HG02763 (cell line): ENCODE data around the gene TPM2.

Source experiments
- ATAC-seq: cut with Tn5 transposase; IDR thresholded peaks from one replicate; pipeline ENCODE4 v1.9.1; 2021; ENCODE audit warnings: mild to moderate bottlenecking, moderate library complexity; ENCODE audit not compliant: unreplicated experiment

TPM2 gene

DNA sequence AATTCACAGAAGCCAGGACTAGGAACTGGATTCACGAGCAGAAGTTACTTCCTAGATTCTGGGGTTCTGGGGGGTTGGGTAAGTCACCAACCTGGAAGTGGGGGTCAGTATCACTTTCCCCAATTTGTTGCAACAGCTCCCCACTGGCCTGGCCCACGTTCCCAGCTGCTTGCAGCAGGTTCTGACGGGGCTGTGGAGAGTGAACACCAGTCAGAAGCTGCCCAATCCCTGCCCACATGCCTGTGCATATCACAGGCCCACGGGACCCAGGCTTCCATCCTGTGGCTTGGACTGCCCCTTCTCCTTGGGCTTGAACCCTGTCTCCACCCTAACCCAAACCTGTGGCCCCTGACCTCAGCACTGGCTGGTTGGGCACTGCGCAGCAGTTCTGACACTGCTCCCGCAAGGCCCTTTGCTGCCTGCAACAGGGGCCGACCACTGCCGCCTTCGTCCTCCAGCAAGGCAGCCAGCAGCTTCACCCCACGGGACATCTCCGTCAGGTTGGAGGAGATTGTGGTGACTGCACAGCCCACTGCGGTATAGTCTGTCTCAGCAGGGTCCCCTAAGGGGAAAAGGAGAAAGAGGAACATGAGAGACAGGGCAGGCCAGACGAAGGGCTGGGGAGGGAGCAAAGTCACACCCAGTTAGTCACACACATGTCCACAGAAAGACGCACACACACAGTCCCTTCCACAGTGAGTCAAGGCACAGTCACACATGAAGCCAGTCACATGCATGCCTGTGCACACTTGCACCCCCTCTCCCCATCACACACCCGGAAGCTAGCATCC, 29.2 kb upstream of the TPM2 start:
- ATAC-seq, result no peak

DNA sequence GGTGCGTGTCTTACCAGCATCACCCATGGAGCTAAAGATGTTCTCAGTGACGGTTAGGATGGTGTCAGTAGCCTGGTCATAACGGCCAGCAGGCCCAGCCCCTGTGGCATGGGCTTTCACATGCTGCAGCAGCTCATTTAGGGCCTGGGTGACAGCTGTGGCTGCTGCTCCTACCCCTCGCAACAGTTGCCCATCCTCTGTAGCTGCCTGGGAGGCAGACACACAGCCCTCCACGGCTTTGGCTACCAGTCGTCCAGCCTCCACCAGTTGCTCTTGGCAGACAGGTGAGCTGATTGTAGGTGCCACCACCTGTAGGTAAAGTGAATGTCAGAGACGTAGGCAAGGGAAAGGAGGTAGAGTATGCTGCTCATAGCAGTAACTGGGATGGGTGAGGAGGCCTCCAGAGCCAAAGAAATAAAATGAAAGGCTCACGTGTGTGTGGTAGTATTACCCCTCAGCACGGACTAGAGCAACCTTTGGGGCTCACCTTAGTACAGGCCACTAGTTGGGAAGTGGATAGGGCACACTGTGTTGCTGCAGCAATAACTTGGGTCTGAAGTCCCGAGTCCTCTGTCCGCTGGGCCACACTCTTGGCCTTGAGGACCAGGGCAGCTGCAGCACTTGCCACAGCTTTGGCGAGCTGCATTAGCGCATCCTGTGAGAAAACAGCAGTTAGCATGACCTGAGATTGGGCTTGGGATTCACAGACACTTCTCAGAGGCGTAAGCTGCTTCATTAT, 27.6 kb upstream of the TPM2 start:
- ATAC-seq, result no peak

DNA sequence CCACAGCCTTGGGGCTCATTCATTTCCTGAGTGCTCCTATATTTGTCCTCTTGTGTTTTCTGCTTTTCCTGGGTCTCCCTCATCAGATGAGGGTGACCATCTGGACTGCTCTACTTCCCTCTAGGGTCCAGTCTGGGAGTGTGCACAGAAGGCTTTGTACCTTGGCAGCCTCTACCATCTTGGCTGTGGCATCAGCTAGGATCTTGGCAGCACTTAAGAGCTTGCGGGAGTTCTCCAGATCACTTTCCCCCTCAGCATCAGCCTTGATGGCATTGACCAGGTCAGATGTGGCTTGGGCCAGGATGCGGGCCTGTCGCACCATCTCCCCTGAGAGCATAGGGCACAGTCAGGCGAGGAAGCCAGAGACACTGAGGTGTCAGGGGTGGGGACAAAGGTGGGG, 26.5 kb upstream of the TPM2 start:
- ATAC-seq, result no peak

DNA sequence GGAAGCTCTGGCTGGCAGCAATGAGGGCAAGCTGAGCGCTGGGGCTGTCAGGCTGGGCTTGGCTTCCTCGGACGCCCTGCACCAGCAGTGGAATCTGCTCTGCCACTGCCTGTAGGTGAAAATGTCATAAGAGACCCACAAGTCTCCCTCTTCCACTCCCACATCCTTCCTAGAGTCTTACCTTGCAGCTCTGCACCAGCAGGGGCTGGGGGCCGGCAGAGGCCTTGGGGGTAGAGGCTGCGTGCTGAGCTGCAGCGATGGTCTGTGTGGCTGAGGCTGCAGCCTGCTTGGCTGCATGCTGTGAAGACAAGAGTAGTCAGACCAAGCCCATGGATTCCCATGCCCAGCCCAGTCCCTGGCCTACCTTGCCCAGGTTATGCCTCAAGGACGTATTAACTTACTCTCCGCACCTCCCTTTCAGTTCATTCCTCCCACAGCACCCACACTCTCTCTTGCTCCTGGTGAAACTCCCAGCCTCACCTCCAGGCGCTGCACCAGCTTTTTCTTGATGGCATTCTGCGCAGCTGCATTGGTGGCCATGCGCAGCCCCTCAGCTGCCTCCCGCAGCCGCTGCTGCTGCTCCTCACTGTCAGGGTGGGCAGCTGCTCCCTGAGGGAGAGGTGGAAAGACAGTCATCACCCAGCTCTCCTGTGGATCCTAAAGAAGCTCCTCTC, 25.0 kb upstream of the TPM2 start:
- no peak for ATAC-seq

DNA sequence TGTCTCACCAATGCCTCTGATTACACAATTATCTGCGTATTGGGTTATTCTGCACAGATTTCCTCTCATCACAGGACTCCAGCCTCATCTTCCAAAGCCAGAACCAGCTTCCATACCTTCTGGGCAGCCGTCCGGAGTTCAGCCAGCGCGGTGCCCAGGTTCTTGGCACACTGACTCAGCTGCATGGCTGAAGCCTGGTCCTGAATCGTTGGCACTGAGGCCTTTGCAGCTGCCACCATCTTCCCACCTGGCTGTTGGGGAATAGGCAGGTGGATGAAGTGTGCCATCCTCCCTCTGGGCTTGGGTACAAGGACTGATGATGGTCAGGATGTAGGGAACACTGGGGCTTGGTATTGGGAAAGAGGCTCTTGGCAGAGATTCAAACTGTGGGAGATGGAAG, 24.4 kb upstream of the TPM2 start:
- no peak for ATAC-seq

DNA sequence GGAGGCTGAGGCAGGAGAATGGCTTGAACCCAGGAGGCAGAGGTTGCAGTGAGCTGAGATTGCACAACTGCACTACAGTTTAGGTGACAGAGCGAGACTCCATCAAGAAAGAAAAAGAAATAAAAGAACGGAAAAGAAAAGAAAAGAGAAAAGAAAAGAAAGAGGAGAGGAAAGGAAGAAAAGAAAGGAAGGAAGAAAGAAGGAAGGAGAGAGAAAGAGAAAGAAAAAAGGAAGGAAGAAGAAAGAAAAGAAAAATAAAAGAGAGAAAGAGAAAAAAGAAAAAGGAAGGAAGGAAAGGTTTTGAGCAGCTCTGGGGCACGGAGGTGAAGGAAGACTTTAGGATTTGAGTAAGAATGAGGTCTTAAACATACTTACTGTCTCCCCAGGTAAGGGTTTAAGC, 23.9 kb upstream of the TPM2 start:
- no peak for ATAC-seq

DNA sequence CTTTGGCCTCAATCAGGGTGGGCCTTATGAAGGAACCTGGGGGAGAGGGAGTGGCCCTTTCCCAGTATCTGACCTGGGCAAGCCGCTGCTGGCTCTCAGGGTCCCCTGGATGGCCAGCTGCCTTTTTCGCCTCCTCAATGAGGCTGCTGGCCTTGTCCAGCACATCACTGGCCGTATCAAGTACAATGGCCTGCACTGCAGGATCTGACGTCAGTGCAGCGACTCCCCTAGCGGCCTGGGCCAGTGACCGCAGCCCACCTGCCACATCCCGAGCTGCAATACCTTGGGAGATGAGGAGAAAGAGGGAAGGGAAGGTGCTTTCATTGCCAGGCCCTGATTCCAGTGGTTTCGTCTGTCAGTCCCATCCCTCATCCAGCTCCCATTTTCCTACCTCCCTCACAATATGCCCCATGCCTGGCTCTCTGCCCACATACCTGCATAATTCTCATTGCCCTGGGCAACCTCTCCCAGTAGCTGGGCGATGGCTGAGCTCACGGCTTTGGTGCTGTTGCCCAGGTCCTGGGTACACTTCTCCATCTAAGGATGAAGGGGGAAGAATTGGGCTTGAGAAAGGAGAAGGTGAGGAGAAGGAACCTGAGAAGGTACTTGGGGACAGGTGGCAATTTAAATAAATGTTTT, 23.2 kb upstream of the TPM2 start:
- no peak for ATAC-seq

DNA sequence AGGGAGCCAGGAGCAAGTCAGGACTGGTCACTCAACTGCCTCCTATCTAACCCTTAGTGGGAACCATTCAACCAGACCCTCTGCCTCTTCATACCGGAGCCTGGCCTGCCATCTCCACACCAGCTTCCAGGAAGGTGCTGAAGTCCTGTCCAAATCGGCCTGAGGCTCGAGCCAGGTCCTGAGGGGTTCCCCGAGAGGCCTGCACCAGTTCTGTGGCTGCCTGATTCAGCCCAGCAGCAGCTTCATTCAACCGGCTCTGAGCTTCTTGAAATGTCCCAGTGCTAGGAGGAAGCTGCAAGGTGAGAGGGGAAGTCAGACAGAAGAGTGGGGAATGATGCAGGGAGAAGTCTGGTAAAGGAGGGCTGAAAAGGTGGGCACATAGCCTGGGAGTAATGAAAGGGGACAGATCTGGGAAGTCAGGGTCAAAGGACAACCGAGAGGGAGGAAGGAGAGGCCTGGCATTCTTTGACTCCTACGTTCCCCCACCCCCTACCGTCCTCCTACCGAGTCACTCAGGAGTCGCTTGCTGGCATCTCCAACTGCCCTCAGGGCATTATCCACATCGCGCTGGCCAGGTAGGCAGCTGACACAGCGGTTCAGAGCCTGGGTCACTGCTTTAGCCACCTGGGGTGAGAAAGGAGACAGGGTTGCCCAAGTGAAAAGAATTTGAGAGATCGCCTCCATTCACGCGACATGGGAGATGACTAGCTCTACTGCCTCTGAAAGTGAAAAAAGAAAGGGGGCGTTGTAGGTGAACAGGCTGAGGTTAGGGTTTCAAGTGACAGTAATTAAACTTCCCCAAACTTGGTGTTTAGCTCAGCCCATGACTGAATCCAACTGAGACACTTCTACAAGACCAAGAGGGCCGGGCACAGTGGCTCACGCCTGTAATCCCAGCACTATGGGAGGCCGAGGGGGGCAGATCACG, 22.0 kb upstream of the TPM2 start:
- no peak for ATAC-seq

DNA sequence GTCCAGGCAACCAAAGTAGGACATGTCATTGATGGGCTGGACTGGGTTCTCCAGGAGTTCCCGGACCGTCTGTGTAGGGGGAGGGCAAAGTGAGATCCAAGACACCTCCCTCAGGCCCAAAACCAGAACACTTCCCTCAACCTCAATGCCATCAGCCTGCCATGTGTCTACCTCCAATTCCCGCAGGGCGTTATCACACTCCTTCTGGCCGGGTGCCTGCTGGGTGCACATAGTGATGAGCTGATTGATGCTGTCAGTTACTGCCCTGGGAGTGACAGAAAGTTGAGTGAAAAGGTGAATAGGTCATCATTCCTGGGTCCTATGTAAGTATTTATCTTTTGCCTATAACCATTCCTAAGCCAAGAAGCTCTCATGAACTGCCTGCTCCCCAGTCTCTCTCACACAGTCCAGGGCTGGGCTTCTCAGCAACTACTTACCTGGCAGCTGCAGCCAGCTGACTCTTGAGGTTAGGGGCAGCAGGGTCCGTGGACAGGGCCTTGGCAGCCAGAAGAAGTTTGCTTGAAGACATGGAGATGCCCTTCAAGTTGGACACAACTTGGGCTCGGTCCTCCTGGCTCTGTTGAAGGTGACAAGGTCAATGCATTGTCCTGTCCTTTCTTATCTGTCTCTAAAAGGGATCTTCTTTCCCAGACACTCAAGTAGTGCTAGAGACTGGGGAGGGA, 21.2 kb upstream of the TPM2 start:
- no peak for ATAC-seq

DNA sequence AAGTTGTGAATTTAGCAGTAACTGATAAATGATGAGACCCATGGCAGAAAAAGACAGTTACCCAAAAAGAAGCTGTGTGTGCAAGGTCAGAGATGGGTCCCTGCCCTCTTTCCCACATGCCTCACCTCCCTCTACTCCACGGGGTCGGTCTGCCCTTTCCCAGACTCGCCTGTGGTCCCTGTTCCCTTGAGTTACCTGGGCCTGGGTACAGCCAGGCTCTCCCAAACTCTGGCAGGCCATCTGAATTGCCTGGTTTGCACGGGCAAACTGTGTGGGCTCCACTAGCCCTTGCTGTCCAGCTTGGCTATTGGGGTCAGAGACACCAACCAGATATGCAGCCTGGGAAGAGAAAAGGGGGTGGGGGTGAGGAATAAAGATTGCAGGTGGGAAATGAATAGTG, 18.4 kb upstream of the TPM2 start:
- ATAC-seq, result no peak

DNA sequence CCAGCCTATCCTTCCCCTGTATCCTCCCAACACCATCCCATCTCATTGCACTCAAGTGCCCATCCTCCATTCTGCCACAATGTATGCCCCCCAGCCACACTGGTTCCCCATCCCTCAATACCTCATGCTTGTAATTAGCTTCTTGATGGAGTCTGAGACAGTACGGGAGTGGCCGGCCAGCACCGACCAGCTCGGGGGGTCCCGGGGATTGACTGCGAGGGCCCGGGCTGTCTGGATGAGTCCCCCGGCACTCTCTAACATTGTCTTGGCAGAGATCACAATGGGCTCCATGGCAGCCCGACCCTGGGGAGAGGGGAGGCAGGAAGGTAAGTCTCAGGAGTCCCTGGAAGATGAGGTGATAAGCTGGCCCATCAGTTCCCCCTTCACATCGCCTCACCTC, 17.2 kb upstream of the TPM2 start:
- ATAC-seq, result no peak

DNA sequence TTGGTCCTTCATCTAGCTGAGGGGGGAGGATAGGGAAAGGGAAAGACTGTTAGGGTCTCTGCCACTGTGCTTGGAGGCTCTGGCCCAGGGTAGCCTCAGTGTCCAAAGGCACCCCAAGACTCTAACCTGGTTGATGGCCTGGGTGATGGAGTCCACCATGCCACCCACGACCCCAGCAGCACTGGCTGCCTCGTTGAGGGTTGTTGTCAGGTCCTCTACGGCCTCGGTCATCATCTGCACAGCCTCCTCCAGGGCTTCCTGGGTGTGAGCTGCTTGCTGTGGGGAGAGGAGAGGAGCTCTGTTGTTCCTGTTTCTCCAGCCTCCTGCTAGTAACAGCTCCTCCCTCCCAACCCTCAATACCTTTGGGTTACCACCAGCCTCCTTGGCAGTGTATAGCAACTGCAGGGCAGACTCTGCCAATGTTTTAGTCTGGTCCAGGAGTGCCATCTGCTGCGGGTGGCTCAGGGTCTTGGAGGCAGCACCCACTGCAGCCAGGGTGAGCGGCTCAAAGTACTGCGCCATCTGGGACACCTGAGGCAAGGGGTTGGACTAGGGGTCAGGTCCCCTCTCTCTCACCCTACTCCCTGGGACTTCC, 16.2 kb upstream of the TPM2 start:
- no peak for ATAC-seq

DNA sequence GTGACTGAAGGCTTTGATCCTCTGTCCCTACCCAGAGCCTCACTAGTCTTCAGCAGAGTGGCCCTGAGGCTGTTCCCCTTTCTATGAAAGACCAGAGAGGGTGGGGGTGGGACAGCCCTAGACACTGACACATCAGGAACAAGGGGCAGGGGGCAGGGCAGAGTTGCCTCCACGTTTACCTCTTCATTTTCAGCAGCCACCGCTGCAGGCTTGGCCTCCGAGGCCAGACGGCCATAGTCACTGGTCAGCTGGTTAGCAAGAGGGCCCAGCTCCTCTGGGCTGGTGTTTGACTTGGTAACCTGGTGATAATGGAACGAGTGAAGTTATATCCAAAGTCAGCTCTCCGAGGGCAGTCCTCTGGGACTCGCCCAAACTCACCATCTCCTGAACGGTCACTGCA, 15.6 kb upstream of the TPM2 start:
- ATAC-seq, result no peak

DNA sequence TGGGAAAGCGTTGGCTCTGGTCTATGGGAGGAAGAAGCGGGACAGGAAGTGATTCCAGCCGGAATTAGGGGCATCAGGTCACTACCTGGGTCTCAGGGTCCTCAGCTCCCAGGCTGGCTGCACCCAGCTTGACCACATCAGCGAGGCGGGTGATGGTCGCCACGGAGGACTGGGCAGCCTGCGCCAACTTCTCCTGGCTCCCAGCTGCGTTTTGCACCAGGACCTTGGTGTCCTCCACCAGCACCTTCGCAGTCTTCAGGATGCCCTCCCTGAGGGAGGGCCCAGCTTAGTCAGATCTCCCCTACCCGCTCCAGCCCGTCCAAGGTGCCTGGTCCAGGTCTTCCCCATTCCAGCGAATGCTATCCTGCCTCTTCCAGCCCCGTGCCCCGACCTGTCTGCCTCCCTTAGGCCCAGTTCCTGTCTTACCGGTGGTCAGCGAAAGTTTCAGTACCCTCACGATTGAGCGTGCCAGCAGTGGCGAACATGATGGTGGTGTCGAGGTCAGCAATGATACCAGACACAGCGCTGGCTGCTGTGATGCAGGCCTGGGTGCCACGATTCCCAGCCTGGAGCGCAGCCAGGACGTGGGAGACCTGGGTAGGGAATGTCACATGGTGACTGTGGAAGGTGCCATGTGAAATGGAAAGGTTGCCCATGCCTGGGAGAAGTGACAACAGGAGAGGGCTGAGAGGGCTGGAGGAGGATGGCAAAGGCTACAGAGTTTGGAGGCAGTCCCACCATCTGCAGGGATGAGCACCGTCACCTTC, 14.4 kb upstream of the TPM2 start:
- no peak for ATAC-seq

DNA sequence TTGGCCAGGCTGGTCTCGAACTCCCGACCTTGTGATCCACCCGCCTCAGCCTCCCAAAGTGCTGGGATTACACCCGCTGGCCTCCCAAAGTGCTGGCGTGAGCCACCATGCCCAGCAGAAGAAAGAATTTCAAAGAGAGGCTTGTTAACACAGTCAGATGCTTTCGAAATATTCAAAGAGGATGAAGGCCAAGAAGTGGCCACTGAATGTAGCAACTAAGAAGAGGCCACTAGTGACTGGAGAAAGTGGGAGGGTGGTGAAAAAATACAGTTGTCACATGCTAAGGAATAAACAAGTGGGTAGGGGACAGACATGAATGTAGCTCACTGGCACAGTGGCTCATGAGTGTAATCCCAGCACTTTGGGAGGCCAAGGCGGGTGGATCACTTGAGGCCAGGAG, 13.0 kb upstream of the TPM2 start:
- no peak for ATAC-seq

DNA sequence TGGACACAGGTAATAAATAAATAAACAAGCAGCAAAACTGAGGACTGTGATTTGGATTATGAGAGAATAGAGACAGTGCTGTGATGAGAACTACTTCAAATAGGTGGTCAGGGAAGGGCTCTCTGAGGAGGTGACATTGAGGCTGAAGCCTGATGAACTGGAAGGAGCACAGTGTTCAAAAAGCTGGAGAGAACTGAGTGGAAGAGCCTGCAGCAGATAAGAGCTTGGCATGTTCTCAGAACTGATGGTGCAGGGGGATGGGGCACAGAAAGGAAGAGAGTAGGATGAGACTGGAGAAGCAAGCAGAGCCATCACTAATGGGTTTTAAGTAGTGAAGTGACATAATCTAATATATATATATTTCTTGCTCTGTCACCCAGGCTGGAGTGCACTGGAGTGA, 11.2 kb upstream of the TPM2 start:
- no peak for ATAC-seq

DNA sequence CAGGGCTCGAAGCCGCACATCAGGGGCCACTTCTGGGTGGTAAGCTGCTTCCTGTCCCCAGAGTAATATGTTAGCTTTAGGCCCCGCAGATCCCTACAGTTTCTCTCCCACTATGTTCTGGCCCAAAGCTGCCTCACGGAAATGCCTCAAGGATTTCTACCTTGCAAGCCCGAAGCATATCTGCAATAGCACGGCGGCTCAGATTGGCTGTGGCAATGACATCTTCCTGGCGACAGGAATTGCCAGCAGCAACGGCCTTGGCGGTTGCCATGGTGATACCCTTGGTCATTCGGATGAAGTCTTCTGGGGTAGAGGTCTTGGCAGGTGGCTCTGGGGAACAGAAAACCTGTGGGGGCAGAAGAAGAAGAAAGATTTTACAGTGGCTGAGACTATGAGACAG, 10.3 kb upstream of the TPM2 start:
- ATAC-seq, result no peak

DNA sequence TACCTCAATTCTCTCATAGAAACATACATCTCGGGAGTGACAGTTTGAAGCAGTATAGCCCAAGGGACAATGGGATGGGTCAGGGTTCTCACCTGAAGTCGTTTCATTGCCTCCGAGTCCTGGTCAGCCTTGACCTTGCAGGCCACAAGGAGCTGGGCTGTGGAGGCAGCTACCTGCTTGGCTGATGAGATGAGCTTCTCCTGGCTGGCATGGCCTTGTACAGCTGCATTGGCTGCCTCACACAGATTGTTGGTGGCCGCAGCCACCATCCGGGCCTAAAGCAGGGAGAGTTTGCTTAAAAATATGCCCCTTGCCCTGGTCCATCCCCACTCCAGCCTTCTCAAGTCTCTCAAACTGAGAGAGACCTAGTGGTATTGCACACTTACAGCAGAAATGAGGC, 8.5 kb upstream of the TPM2 start:
- no peak for ATAC-seq

DNA sequence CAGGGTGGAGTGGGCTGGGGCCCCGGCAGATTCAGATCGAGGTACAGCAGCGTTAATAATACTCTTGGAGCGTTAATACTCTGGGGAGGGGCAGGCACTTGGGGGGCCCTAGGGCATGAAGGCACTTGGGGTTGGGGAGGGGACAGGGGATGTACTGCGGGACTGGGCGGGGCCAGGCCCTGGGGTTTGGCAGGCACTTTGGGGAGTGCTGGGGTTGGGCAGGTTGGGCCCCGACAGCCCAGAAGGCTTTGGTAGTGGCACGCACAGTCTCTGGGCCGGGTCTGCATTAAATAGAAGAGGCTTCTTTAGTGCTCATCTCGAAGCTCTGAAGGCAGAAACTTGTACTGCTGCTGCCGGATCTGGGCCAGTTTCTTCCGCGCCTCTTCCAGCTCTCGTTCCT, 7.8 kb upstream of the TPM2 start:
- no peak for ATAC-seq
